ENCODE measurements around the gene CLK2.
"Not testable (repeated sequence)": the region's sequence is repeated elsewhere in the genome, so short reads cannot be mapped to it uniquely, and the experiment has no call there.

Gene CLK2

GRCh38 chr1:155241841-155242264 lies 31.5 kb downstream of the CLK2 start:
- no peak for DNase-seq (ENCODE audit: low read depth)

DNA sequence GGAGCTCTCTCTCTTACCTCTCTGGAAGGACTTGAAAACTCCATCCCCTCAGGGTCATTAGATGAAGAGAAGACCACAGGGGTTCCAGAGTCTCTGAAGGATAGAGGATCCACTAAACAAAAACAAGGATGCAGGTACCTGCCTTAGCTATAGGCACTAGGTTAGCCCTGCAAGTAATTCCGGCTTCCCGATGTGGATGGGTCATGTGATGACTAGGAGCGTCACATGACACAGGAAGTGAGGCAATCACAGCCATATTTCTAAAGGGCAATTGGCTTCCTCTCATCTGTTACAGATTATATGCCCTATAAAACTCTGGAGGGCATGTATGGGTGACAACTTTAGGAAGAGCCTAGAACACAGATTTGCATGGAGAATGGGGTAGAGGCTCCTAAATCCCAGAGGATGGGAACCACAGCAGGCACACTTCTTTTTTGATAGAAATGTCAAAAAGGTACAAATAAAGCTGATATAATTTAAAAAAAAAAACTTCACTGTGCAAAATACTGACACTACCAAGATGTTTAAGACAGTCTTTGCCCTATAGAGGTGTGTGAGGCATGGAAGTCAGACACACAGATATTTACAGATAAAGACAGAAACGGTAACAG lies 32.1 kb downstream of the CLK2 start:
- no peak for DNase-seq (ENCODE audit: low read depth)

GRCh38 chr1:155236451-155236850 lies 36.9 kb downstream of the CLK2 start:
- DNase-seq (ENCODE audit: low read depth), result no peak

- DNase-seq (ENCODE audit: low read depth), result not testable (repeated sequence)
These were observed 37.9 kb downstream of the CLK2 start for GRCh38 chr1:155235375-155235774.

- DNase-seq (ENCODE audit: low read depth), result not testable (repeated sequence)
These were observed 39.8 kb downstream of the CLK2 start for GRCh38 chr1:155233502-155233901.

GRCh38 chr1:155232001-155232978 lies 41.0 kb downstream of the CLK2 start:
- DNase-seq (ENCODE audit: low read depth), result not testable (repeated sequence)

GRCh38 chr1:155231302-155231701 lies 42.0 kb downstream of the CLK2 start:
- not testable (repeated sequence) for DNase-seq (ENCODE audit: low read depth)

DNA sequence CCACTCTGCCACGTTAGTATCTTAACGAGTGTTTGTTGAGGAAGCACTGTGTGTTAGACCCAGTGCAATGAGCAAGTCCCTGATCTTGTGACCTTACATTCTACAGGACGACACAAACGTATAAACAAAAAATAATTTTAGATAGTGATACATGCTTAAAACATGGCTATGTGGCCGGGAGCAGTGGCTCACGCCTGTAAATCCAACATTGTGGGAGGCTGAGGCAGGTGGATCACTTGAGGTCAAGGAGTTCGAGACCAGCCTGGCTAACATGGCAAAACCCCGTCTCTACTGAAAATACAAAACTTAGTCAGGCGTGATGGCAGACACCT lies 45.2 kb downstream of the CLK2 start:
- DNase-seq (ENCODE audit: low read depth), result no peak

DNA sequence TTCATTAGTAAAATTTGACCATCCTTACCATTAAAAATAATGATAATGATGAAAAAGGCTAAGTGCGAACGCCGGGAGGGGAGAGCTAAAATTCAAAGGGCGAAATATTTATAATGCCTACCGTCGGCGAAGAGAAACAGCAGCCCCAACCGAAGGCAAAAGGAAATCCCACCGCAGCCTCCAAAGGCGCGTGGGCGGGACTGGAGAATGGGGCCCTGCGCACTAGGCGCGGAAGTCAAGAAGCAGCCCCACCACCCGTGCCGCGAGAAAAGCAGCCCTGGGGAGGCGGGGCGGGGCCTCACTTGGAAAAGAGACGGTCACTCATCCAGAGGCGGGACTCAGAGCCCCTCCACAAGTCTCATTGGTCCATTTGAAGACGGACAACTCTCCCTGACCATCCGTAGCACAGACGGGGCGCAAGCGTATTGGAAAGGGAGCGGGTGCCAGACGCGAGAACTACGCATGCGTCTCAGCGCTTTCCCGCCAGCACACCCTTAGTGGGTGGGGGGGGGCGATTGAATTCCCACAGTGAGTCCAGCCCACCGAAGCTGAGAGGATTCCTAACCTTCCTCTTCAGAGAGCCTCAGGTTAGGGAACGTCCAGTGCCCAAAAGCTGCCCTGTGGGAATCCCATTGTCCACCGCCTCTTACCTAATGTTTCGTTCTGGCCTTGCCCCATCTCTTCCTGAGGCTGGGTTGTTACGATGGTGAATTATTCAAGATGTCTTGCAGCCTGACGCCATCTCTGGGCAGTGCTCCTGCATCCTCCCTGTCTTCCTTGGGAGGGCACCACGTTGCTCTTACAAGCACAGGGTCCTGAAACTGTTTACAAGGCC lies 45.8 kb downstream of the CLK2 start:
- DNase-seq (ENCODE audit: low read depth), result peak; percentile 98

DNA sequence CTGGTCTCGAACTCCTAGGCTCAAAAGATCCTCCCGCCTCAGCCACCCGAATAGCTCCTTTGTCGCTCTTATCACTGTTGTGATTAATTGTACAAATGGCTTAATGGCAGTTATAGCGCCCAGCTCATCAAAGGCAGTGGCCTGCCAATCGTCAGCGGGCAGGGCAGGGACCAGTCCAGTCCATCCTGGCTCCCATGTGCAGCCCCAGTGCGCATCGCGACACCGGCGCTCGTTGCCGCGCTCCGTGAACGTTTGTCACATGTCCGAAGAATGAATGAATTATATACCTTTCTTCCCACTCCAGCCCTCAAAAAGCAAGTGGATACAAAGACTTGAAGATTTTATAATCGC lies 46.4 kb downstream of the CLK2 start:
- DNase-seq (ENCODE audit: low read depth), result no peak

- no peak for DNase-seq (ENCODE audit: low read depth)
These were observed 47.0 kb downstream of the CLK2 start for GRCh38 chr1:155226188-155226909.

- not testable (repeated sequence) for DNase-seq (ENCODE audit: low read depth)
These were observed 47.9 kb downstream of the CLK2 start for GRCh38 chr1:155225404-155225759.

DNA sequence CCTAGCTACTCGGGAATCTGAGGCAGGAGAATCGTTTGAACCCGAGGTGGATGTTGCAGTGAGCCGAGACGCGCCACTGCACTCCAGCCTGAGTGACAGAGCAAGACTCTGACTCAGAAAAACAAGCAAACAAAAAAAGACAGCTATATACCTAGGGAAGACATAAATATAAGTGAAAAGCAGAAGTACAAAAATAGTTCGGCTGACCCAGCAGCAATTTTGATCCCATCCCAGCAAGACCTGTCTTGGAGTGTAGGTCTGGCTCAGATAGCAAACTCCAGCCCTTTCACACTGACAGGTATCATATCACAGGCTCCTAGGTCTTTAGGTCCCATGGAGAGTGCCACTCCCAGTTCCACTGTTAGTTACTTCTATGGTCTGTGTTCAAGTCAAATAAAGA lies 50.3 kb downstream of the CLK2 start:
- DNase-seq (ENCODE audit: low read depth), result no peak

DNA sequence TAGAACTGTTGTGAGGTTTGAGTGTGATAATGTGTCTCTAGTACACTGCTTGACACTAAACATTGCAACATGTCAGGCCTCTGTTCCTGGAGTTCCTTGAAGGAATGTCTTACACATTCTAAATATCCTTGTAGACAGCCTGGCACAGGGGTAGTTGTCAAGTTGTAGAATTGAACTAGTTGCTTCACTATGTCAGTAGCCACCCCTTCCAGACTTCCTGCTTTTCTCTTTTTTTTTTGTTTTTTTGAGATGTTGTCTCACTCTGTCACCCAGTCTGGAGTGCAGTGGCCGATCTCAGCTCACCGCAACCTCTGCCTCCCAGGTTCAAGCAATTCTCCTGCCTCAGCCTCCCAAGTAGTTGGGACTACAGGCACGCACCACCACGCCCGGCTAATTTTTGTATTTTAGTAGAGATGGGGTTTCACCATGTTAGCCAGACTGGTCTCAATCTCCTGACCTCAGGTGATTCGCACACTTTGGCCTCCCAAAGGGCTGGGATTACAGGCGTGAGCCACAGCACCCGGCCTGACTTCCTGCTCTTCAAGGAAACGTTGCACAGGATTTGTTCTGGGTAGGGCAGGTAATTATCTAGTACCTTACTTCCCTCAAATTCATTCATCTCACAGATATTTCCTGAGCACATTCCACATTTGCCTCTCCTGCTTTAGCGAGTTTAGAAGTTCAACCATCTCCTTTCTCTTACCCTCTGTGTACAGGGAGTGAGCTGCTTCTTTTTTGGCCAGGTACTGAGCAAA lies 52.9 kb downstream of the CLK2 start:
- DNase-seq (ENCODE audit: low read depth), result not testable (repeated sequence)

- no peak for DNase-seq (ENCODE audit: low read depth)
These were observed 53.7 kb downstream of the CLK2 start for GRCh38 chr1:155219592-155220031.

- no peak for DNase-seq (ENCODE audit: low read depth)
These were observed 54.3 kb downstream of the CLK2 start for GRCh38 chr1:155218854-155219591.

- DNase-seq (ENCODE audit: low read depth), result not testable (repeated sequence)
These were observed 58.6 kb downstream of the CLK2 start for GRCh38 chr1:155214702-155215101.

All from CMK (cell line).